NCI-H1092 treated with DMSO at 0.1 percent for 48 hours (cell line): ENCODE data around the gene SKIC3.

ENCODE experiments used
- DNase-seq: peaks from one replicate; lab custom pipeline; 2025; lab: John Stamatoyannopoulos, UW

SKIC3 gene

DNA sequence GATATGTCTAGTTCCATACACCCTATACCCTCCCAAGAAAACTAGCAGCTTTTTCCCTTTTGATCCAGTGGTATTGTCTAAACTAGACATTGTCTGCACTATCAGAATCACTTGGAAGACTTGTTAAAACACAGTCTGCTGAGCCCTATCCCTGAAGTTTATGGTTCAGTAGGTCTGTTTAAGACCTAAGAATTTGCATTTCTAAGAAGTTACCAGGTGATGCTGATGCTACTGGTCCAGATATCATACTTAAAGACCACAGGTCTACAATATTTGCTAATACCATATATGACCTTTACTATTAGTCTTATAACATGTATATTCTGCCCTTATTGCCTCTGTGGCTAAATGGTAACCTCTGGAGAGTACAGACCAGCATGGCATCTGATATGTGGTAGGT is 23.3 kb downstream of the SKIC3 start:
- DNase-seq = no peak

DNA sequence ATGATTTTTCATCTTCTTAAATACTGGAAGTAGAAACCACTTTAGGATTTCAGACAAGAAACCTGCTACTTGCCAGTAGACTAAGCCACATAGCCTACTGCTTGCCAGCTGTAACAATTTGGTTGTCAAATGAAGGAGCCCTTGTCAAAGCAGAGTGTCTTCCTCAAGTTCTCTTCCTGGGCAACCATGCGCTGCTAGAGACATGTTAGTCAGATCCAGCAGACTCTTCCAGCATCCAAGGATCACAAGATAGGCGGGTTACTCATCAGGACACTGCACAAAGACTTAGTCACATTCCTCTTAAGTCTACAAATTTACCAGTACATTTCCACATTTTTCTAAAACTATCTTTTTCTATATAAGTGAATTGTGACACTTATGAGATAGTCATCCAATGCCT is 24.4 kb downstream of the SKIC3 start:
- DNase-seq = no peak

DNA sequence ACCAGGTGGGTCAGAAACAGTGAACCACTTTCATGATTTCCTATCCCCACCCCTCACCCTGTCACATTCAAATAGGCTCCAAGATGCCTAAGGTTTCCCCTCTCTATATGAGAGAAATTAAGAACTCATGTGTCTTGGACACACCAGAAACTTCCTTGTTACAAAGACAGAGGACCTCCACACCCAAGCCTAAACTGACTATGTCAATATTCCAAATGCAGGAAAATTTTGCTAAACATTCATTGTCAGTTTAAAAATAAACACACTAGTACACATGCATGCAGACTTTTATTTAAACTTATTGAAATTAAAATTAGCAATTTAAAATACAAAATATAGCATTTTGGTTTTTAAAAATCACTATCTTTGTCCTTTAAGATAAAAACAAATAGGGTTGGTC is 26.2 kb downstream of the SKIC3 start:
- no peak for DNase-seq

DNA sequence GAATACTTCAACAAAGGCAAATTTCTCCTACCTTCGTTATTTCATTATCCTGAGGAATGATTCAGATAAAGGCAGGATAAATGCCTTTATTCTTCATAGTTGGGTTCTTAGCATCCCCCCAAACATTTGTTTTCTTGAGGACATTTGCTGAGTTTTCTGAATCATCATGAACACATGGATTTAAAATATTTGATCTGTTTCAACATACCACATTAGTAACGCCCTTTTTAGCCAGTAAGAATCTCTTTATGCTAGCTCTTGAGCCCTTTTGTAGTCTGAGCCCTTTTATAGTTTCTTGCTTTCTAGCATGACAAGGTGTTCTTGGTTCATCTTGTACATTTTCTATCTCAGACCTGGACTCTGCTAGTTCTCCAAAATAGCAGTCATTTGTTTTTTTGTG is 27.9 kb downstream of the SKIC3 start:
- DNase-seq = no peak

DNA sequence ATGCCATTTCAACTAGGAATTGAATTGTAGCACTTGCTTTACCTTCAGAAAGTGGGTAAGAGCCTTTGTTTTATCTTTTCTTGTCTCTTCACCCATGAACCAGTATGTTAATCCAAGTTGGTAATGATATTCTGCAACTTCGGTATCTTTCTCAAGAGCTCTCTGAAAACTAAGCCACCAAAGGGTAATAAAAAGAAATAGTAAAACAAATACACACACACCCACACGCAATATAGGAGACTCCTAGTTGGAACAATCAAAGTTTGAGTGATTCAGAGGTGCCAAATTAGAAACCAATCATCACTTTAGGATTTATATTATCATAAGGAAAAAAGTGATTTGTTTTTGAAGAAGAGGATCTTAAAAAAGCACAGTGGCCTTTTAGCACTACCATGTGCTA is 30.4 kb downstream of the SKIC3 start:
- no peak for DNase-seq

DNA sequence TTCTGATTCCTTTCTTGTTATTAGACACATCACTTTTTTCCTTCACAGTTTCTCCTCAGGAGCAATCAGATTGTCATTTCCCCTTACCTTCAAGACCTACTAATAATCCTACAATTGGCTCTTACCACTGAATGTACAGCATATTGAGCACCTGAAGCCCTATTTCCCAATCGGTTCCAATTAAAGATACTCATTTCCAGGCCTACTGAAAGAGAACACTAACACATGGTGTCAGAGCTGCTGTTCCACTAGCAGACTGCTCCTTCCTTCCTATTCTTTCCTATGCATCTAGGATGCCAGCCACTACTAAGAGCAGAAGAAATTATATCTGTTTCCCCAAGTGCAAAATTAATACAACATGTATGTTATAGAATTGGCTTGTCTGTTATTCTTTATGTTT is 34.6 kb downstream of the SKIC3 start:
- DNase-seq = no peak

DNA sequence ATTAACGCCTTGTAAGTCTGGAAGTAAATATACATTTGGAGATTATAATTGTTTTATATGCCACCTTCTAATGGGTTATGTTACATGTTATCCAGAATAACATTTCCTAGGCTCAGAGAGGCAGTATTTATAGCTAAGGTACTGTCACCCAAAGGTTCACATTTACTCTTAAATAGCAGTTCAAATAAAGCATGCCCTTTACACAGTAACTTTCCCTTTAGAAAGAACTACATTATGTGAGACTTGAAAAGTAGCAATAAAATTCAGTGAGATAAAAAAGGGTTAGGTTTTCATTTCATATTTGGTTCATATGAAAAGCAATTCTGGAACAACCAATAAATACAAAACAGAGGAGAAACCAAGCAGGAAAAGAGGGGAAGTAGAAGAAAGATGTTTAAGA is 35.1 kb downstream of the SKIC3 start:
- no peak for DNase-seq

DNA sequence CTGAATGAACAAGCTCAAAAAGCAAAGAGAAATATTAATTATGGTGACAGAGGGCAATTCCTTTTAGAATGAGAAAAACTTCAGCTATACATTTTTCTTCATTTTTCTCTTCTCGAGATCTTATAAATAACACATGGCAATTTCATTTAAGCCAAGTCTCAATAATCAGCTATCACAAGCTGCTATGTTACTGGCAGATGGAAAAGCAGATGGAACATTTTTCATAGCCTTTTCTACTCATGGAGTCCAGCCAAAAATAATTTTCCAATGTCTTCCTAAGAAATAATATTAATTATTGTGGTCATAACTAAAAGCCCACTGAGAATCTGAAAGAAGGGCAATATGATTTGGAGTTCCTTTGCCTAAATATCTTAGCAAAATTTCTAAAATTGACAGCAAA is 35.6 kb downstream of the SKIC3 start:
- no peak for DNase-seq

DNA sequence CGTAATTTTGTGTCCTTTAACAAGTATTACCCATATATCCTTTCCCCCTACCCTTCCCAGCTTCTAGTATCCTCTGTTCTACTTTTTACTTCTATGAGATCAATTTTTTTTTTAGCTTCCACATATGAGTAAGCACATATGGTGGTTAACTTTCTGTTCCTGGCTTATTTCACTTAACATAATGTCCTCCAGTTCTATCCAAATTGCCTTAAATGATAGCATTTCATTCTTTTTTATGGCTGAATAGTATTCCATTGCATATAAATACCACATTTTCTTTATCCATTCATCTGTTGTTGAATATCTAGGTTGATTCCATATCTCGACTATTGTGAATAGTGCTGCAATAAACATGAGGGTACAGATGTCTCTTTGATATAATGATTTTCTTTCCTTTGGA is 36.4 kb downstream of the SKIC3 start:
- no peak for DNase-seq

DNA sequence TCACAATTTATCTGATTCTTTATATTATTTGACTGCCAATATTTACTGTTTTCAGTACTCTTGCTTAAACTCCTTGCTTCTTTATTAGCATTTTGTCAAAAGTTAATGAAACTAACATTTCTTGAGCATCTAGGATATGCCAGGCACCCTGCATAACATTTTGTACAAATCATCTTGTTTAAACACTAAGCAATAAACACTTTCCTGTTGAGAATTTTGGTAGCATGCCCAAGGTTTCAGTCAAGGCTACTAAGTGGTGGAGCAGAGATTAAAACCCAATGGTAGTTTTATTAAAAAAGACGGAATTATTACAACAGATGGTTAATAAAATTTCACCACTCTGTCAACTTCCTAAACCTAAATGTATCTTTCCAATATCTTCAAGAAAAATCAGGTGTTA is 43.2 kb downstream of the SKIC3 start:
- DNase-seq = no peak

DNA sequence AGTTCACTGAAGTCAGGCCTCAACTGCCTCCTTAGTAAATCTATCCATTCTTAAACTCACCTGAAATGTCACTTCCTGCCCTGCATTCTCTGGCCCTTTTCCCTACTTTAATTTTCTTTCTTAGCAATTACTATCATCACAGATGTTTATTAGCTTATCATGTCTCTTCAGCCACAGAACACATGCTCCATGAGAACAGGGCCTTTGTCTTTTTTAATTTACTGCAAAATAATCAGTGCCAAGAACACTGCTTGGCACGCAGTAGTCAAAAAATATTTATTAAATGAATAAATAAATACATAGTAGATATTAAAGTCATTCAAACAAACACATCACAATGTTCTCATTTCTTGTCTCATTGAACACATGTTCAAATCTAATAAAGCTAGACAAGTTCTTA is 46.2 kb downstream of the SKIC3 start:
- no peak for DNase-seq
